Gastrocnemius medialis (tissue), 4 donors: Measurements from ENCODE around the gene TMUB1.

Experiments
- CTCF ChIP-seq, 5 experiments: fragments of 450-650 bp in 3 of 5; fragments of 200-600 bp in 2 of 5; sonication (generic) in 2 of 5; IDR thresholded peaks in 4 of 5; conservative IDR thresholded peaks in 1 of 5; 1 replicate in 4 of 5; 2 replicates in 1 of 5; pipeline ENCODE4 v1.5.1; 2016 to 2019; ENCODE audit warnings: antibody characterized with exemption in 5 of 5, mild to moderate bottlenecking in 3 of 5, moderate library complexity in 3 of 5
- POLR2A ChIP-seq, 2 donors: fragments of 450-650 bp; IDR thresholded peaks; one replicate each; pipeline ENCODE4 v1.6.1; 2017; ENCODE audit warnings: antibody characterized with exemption in 2 of 2, mild to moderate bottlenecking in 2 of 2, moderate library complexity in 2 of 2

GRCh38 chr7:151068069-151068773 is 15.1 kb downstream of the TMUB1 start:
- TF ChIP-seq CTCF (IDR thresholded peaks at IDR 0.05 in 4 of 5, conservative IDR thresholded peaks at IDR 0.05 in 1 of 5) (no peak), POLR2A (IDR thresholded peaks at IDR 0.05) (no peak)
